HepG2 (cell line): Measurements from ENCODE around the gene GALNT9. TPM values are rescaled to one million over a fixed set of nuclear protein-coding genes. Genes with fewer than 3 reads are reported as not detected.
A peak's percentile ranks its signal among the peaks of the same experiment; 100 is the strongest.

Source experiments
- ARID3A ChIP-seq: IDR thresholded peaks from 2 replicates; pipeline ENCODE4 v1.6.1; 2012; ENCODE audit warnings: low read depth, low read length, improper control_type of control experiment
- ATF7 ChIP-seq, 2 experiments: fragments of 450-650 bp in 1 of 2; sonication (generic) in 1 of 2; formaldehyde crosslinking in 1 of 2; IDR thresholded peaks; 2 replicates each; pipeline versions ENCODE4 v1.4.0 to v1.6.1; 2016 to 2020; ENCODE audit warnings: antibody characterized with exemption in 1 of 2, mild to moderate bottlenecking in 1 of 2, missing genetic modification reagents in 1 of 2
- CBX1 ChIP-seq: IDR thresholded peaks from one replicate; pipeline ENCODE4 v1.6.1; 2016; ENCODE audit warnings: antibody characterized with exemption, low read depth
- FOXO1 ChIP-seq: sonication (generic); formaldehyde crosslinking; IDR thresholded peaks from 2 replicates; pipeline ENCODE4 v1.4.0; 2020; ENCODE audit warnings: missing genetic modification reagents
- GTF2F1 ChIP-seq: fragments of 150-350 bp; IDR thresholded peaks from 2 replicates; pipeline ENCODE4 v1.6.1; 2014; ENCODE audit warnings: low read length
- HNRNPUL1 ChIP-seq: fragments of 200-400 bp; formaldehyde crosslinking; IDR thresholded peaks from 2 replicates; pipeline ENCODE4 v1.6.1; 2017; ENCODE audit warnings: low read depth, mild to moderate bottlenecking, low read length, moderate library complexity
- HOMEZ ChIP-seq: IDR thresholded peaks from 2 replicates; pipeline ENCODE4 v1.6.1; 2016; ENCODE audit warnings: low read depth
- MTF2 ChIP-seq: sonication (generic); formaldehyde crosslinking; IDR thresholded peaks from 2 replicates; pipeline ENCODE4 v1.5.0; 2020; ENCODE audit warnings: missing genetic modification reagents, borderline replicate concordance
- MXD4 ChIP-seq: IDR thresholded peaks from 2 replicates; pipeline ENCODE4 v1.6.1; 2016; ENCODE audit warnings: mild to moderate bottlenecking, missing biosample characterization, missing genetic modification reagents
- NFE2L1 ChIP-seq: sonication (generic); formaldehyde crosslinking; IDR thresholded peaks from 2 replicates; pipeline ENCODE4 v1.4.0; 2020; ENCODE audit warnings: missing genetic modification reagents, mild to moderate bottlenecking, borderline replicate concordance
- NFYB ChIP-seq: sonication (generic); formaldehyde crosslinking; IDR thresholded peaks from 2 replicates; pipeline ENCODE4 v1.4.0; 2020; ENCODE audit warnings: missing genetic modification reagents
- SIN3B ChIP-seq: fragments of 150-350 bp; IDR thresholded peaks from 2 replicates; pipeline ENCODE4 v1.6.1; 2014; ENCODE audit warnings: low read length
- ZBTB34 ChIP-seq: sonication (generic); formaldehyde crosslinking; IDR thresholded peaks from 2 replicates; pipeline ENCODE4 v1.8.0; 2022; ENCODE audit warnings: mild to moderate bottlenecking, missing genetic modification reagents
- ZNF20 ChIP-seq: sonication (generic); formaldehyde crosslinking; IDR thresholded peaks from 2 replicates; pipeline ENCODE4 v1.4.0; 2020; ENCODE audit warnings: mild to moderate bottlenecking, moderate library complexity, missing genetic modification reagents
- ZNF232 ChIP-seq: sonication (generic); formaldehyde crosslinking; IDR thresholded peaks from 2 replicates; pipeline ENCODE4 v1.4.0; 2020; ENCODE audit warnings: missing genetic modification reagents, borderline replicate concordance
- ZNF646 ChIP-seq: sonication (generic); formaldehyde crosslinking; IDR thresholded peaks from 2 replicates; pipeline ENCODE4 v1.9.0; 2021; ENCODE audit warnings: mild to moderate bottlenecking, missing genetic modification reagents
- ZNF660 ChIP-seq: sonication (generic); formaldehyde crosslinking; IDR thresholded peaks from 2 replicates; pipeline ENCODE4 v1.5.1; 2020; ENCODE audit warnings: mild to moderate bottlenecking, low read depth, missing genetic modification reagents, borderline replicate concordance
- polyA plus RNA-seq, 8 experiments: library from polyadenylated mRNA; depleted of rRNA in 3 of 8; stranded (reverse) in 7 of 8; unstranded in 1 of 8; fragments of >200 nt; fragmentation: Illumina TruSeq in 4 of 8; extraction: Trizol in 4 of 8; gene quantifications; 2 replicates each; pipeline versions ENCODE4 v1.2.1 to v1.2.3, GENCODE V29; 2011 to 2016; ENCODE audit warnings: low read depth in 4 of 8, missing spikeins in 1 of 8, mixed read lengths in 1 of 8; ENCODE audit not compliant: insufficient read depth in 1 of 8
- total RNA-seq, 5 experiments: library from RNA; depleted of rRNA; stranded (reverse); fragments of >200 nt; fragmentation: Illumina TruSeq; extraction: Trizol; gene quantifications; 2 replicates each; pipeline ENCODE4 v1.2.3, GENCODE V29; 2016; ENCODE audit warnings: low read depth in 1 of 5
- TF ChIP-seq, protein P1 (sequence below): sonication (generic); formaldehyde crosslinking; IDR thresholded peaks from 2 replicates; pipeline ENCODE4 v1.8.0; 2022; ENCODE audit warnings: mild to moderate bottlenecking, missing genetic modification reagents, moderate library complexity

The GALNT9 gene
- total and polyA plus RNA-seq, 2 of the 13 experiments (the other 11 are each of a cell fraction or from before 2014, with no cell fraction given) = 0.04 TPM; not detected in 1

DNA sequence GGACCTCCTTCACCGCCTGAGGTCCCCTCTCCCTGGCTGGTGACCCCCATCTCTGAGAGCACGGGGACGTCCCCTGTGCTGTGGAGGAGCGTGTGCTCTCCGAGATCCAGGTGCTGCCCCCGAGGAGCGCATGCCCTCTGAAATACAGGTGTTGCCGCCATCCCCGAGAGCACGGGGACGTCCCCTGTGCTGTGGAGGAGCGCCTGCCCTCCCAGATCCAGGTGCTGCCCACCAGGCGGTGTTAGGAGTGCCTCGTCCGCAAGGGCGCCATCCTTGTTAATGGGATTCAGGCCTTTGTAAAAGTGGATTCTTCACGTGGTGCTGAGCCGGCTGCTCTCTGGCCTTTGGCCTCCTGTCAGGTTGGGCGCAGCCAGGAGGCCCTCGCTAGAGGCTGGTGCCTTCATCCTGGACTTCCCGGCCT is 175.0 kb downstream of the GALNT9 start (continued):
- TF ChIP-seq HOMEZ (CRISPR knock-in tag) = no peak
- no peak for TF ChIP-seq HNRNPUL1
- TF ChIP-seq NFYB (CRISPR knock-in tag) = no peak
- TF ChIP-seq ZNF20 (CRISPR knock-in tag) = no peak
- TF ChIP-seq ZNF646 (CRISPR knock-in tag) = peak; percentile 22; the same call in 1 of the 2 replicates
- no peak for TF ChIP-seq NFE2L1
- no peak for TF ChIP-seq ZBTB34
- no peak for TF ChIP-seq SIN3B
- TF ChIP-seq, protein P1, sequence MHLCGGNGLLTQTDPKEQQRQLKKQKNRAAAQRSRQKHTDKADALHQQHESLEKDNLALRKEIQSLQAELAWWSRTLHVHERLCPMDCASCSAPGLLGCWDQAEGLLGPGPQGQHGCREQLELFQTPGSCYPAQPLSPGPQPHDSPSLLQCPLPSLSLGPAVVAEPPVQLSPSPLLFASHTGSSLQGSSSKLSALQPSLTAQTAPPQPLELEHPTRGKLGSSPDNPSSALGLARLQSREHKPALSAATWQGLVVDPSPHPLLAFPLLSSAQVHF (CRISPR knock-in tag) = no peak
- no peak for TF ChIP-seq MXD4
- TF ChIP-seq ATF7 (IDR thresholded peaks at IDR 0.05) = no peak
- no peak for TF ChIP-seq ATF7 (CRISPR knock-in tag; IDR thresholded peaks at IDR 0.05)
- TF ChIP-seq MTF2 (CRISPR knock-in tag) = no peak
- TF ChIP-seq FOXO1 (CRISPR knock-in tag) = no peak
- no peak for TF ChIP-seq ZNF660
- TF ChIP-seq ARID3A = no peak
- no peak for TF ChIP-seq CBX1
- no peak for TF ChIP-seq GTF2F1
- 0 out of 2 replicates have a peak, but pooled peaks have one; percentile 47 for TF ChIP-seq ZNF232 (CRISPR knock-in tag)
